Naive thymus-derived CD4-positive, alpha-beta T cell (primary cell): ENCODE data around the gene SVIL. TPM values are rescaled to one million over a fixed set of nuclear protein-coding genes. Genes with fewer than 3 reads are reported as not detected.

Source experiments
- ATAC-seq: fragments of 150-1000 bp; cut with Tn5 transposase; 2 replicates; pipeline ENCODE4 v1.10.0; 2021; ENCODE audit warnings: mild to moderate bottlenecking, moderate library complexity
- CTCF ChIA-PET: fragments of 350-600 bp; sonication (Branson Sonifier 250); formaldehyde crosslinking; loops from one replicate; lab custom pipeline; 2021; ENCODE audit warnings: antibody characterized with exemption; lab: Charles Lee
- POLR2A ChIA-PET: fragments of 350-600 bp; sonication (Branson Sonifier 250); formaldehyde crosslinking; loops from one replicate; lab custom pipeline; 2021; ENCODE audit warnings: antibody characterized with exemption, inconsistent platforms; lab: Charles Lee
- DNase-seq, 9 donors: peaks; one replicate each; pipeline versions ENCODE4 v3.0.0 to v3.0.0-alpha.2; 2020 to 2022; ENCODE audit warnings: mixed read lengths in 1 of 9
- H3K27ac ChIP-seq: one replicate; pipeline ENCODE4 v1.7.0; 2013; ENCODE audit warnings: mild to moderate bottlenecking, low read depth, low read length, moderate library complexity
- H3K27me3 ChIP-seq, 2 donors: one replicate each; pipeline ENCODE4 v1.7.0; 2013; ENCODE audit warnings: low read length in 2 of 2, mild to moderate bottlenecking in 2 of 2, moderate library complexity in 2 of 2; ENCODE audit not compliant: control insufficient read depth in 2 of 2, insufficient read depth in 2 of 2
- H3K36me3 ChIP-seq, 3 experiments: 1 replicate in 2 of 3; 2 replicates in 1 of 3; pipeline ENCODE4 v1.7.0; 2013; ENCODE audit warnings: low read length in 3 of 3, mild to moderate bottlenecking in 3 of 3, moderate library complexity in 1 of 3; ENCODE audit not compliant: insufficient read depth in 3 of 3, control insufficient read depth in 2 of 3
- H3K4me1 ChIP-seq, 2 donors: one replicate each; pipeline ENCODE4 v1.7.0; 2013; ENCODE audit warnings: low read length in 2 of 2, mild to moderate bottlenecking in 2 of 2, moderate library complexity in 1 of 2; ENCODE audit not compliant: control insufficient read depth in 2 of 2, insufficient read depth in 2 of 2
- H3K4me3 ChIP-seq: 2 replicates; pipeline ENCODE4 v1.7.0; 2013; ENCODE audit warnings: mild to moderate bottlenecking, low read length
- H3K9me3 ChIP-seq, 3 experiments: 1 replicate in 2 of 3; 2 replicates in 1 of 3; pipeline ENCODE4 v1.7.0; 2013; ENCODE audit warnings: low read length in 3 of 3; ENCODE audit not compliant: control insufficient read depth in 2 of 3
- H3K27ac Mint-ChIP-seq, 9 donors: one replicate each; pipeline ENCODE4 v1.8.0; 2020 to 2022; ENCODE audit warnings: mixed read lengths in 9 of 9, mild to moderate bottlenecking in 8 of 9, moderate library complexity in 5 of 9, inconsistent platforms in 2 of 9
- H3K27me3 Mint-ChIP-seq, 5 donors: one replicate each; pipeline ENCODE4 v1.8.0; 2021 to 2022; ENCODE audit warnings: mixed read lengths in 5 of 5, mild to moderate bottlenecking in 1 of 5
- H3K36me3 Mint-ChIP-seq, 5 donors: one replicate each; pipeline ENCODE4 v1.8.0; 2020 to 2022; ENCODE audit warnings: mixed read lengths in 5 of 5, mild to moderate bottlenecking in 3 of 5, inconsistent platforms in 1 of 5
- H3K4me1 Mint-ChIP-seq, 7 donors: one replicate each; pipeline ENCODE4 v1.8.0; 2020 to 2022; ENCODE audit warnings: mixed read lengths in 7 of 7, mild to moderate bottlenecking in 3 of 7, inconsistent platforms in 1 of 7
- H3K4me3 Mint-ChIP-seq, 10 donors: one replicate each; pipeline ENCODE4 v1.8.0; 2020 to 2022; ENCODE audit warnings: mild to moderate bottlenecking in 10 of 10, mixed read lengths in 10 of 10, moderate library complexity in 6 of 10, inconsistent platforms in 2 of 10
- H3K9me3 Mint-ChIP-seq, 11 donors: one replicate each; pipeline ENCODE4 v1.8.0; 2020 to 2022; ENCODE audit warnings: mixed read lengths in 11 of 11, mild to moderate bottlenecking in 4 of 11, inconsistent platforms in 1 of 11, moderate library complexity in 1 of 11
- intact Hi-C, 2 donors: fragments of 100-400 bp; cut with micrococcal nuclease; formaldehyde crosslinking; loops; one replicate each; pipeline ENCODE4 v1.15.1; 2023
- polyA plus RNA-seq, 2 donors: library from polyadenylated mRNA; unstranded; fragments of 300-500 nt; fragmentation: Illumina TruSeq; gene quantifications; one replicate each; pipeline ENCODE4 v1.2.3, GENCODE V29; 2021
- total RNA-seq, 6 experiments: library from RNA in 5 of 6; stranded (reverse) in 5 of 6; gene quantifications; 1 replicate in 5 of 6; 2 replicates in 1 of 6; pipeline ENCODE4 v1.2.3 and lab custom pipeline; 2021 to 2026

SVIL gene
- total and polyA plus RNA-seq, 7 experiments from 2014 or later, result 8.7 to 48.9 (median 20.3) TPM

DNA sequence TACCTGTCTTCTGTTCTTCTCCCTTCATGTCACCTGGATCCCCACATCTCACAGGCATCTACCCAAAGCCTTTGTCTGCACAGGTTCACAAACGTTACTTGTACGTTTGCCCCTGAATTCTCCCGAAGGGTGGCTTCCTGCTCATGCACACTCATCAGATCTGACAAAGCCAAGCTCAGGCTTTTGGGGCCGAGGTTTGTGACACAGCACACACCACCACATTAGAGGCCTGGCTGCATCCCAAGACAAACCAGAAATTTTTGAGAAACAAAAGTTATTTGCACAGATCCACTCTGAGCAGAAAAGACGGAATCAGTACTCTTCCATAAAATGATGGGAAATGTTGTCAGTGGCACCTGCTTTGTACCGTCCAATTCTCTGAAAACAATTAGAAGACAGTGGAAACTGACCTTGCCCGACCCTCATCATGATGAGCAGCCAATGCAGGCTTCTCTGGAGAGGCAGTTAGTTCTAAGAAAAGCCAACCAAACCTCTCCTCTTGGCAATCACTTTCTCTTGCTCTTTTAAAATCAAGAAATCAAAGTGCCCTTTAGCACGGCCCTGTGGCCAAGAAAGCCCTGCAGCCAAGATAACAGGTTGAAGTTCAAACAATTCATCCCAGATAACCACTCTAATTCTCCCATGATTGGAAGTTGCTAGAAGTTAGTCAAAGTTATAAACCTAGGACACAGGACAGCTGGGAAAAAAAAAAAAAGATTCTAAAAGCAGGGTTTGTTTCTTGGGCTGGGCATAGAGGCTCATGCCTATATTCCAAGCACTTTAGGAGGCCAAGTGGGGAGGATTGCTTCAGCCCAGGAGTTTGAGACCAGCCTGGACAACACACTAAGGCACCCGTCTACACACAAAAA is 13.6 kb upstream of the SVIL start:
- ATAC-seq (peak; percentile 60), DNase-seq (peak in 7 of 9 donors; percentile 19 to 45 (median 31))
- ChIA-PET POLR2A (interaction anchor here (0.6 to 1.4 kb wide), 7 partner anchors 10 to 87 kb away, joined by 3 to 5 read pairs (median 4); no protein-coding TSS in a partner anchor), CTCF (interaction anchor here (0.8 to 1.9 kb wide), 2 partner anchors 13 to 88 kb away, joined by 4 read pairs; partner anchors contain the start of gene SVIL)
- no peak overlapping the region for H3K27ac ChIP-seq
- peaks cover 0 to 19% (median 0%) of the 10 kb centered on the region in 5 donors for H3K27me3 Mint-ChIP-seq
- H3K27me3 ChIP-seq, result no peaks in the 10 kb centered on the region
- H3K9me3 ChIP-seq, result no peaks in the 10 kb centered on the region
- H3K9me3 Mint-ChIP-seq, result peaks cover 0 to 3% (median 0%) of the 10 kb centered on the region in 11 donors
- peaks cover 0 to 25% of the 10 kb centered on the region in 2 donors for H3K4me1 ChIP-seq
- peak overlapping the region; percentile 68 to 92 (median 76) for H3K27ac Mint-ChIP-seq
- peaks cover 1 to 35% (median 11%) of the 10 kb centered on the region in 5 donors for H3K36me3 Mint-ChIP-seq
- peak overlapping the region; percentile 21 to 93 (median 72) for H3K4me3 Mint-ChIP-seq
- intact Hi-C loops, result loop anchor here in 1 of 2 donors (1.0 kb wide), 3 partner anchors 11 to 88 kb away; no protein-coding TSS in a partner anchor
- no peaks in the 10 kb centered on the region for H3K36me3 ChIP-seq
- peaks cover 27 to 75% (median 65%) of the 10 kb centered on the region in 7 donors for H3K4me1 Mint-ChIP-seq
- H3K4me3 ChIP-seq, result no peak overlapping the region

DNA sequence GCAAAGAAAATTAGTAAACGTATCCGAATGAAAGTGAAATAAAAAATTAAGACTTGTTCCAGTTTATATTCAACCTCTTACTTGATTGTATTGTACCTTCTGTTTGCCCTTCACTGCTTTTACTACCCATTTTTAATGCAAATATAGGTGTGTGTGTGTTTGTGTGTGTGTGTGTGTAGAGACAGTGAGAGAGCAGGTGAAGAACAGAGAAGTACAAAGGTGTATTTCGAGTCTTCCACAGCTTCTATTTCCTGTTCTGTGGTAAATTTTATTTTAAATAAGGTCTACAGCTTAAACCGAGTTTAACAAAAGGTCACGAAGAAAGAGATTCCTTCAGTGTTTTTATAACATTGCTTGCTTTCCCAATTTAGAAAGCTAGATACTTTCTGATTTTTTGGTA is 12.7 kb upstream of the SVIL start:
- no peaks in the 10 kb centered on the region for H3K9me3 ChIP-seq
- Mint-ChIP-seq H3K27ac (peak overlapping the region in 7 of 9 donors; percentile 17 to 89 (median 68)), H3K36me3 (peaks cover 0 to 32% (median 11%) of the 10 kb centered on the region in 5 donors), H3K4me1 (peaks cover 27 to 76% (median 65%) of the 10 kb centered on the region in 7 donors), H3K27me3 (peaks cover 0 to 13% (median 0%) of the 10 kb centered on the region in 5 donors), H3K4me3 (peak overlapping the region in 9 of 10 donors; percentile 10 to 93 (median 63)), H3K9me3 (peaks cover 0 to 3% (median 0%) of the 10 kb centered on the region in 11 donors)
- POLR2A ChIA-PET, result interaction anchor here (0.7 to 1.4 kb wide), 10 partner anchors 11 to 831 kb away, joined by 3 to 5 read pairs (median 3); no protein-coding TSS in a partner anchor
- peak overlapping the region; percentile 28 for H3K27ac ChIP-seq
- DNase-seq, result peak in 4 of 9 donors; percentile 22 to 29 (median 24)
- H3K4me3 ChIP-seq, result no peak overlapping the region
- ATAC-seq, result peak; percentile 48
- H3K36me3 ChIP-seq, result no peaks in the 10 kb centered on the region
- H3K4me1 ChIP-seq, result peaks cover 0 to 25% of the 10 kb centered on the region in 2 donors
- no peaks in the 10 kb centered on the region for H3K27me3 ChIP-seq
- intact Hi-C loops, result no loop called here
- CTCF ChIA-PET, result interaction anchor here (0.8 to 1.9 kb wide), 2 partner anchors 13 to 89 kb away, joined by 4 read pairs; partner anchors contain the start of gene SVIL

DNA sequence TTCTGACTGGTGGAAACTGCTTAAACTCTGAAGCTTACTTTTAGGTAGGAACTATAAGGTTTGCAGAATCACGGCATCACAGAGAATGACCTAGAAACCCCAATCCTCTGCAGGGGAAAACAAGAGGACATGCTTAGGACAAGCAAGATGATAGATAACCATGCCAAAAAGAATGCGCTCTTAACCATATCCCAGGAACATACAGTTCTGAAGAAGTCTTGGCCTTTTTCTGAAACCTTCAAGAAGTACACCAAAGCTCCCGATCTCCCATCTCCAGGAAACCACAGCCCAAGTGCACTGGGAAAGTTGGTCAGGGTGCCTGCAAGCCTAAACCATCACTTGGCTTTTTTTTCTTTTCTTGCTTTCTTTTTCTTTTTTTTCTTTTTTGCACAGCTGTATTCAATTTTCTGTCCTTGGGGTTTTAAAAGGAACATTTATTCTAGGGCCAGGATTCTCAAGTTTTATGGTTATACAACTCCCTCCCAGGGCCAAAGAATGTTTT is 12.2 kb upstream of the SVIL start:
- Histone ChIP-seq H3K27me3 (no peaks in the 10 kb centered on the region), H3K27ac (peak overlapping the region; percentile 28), H3K4me3 (no peak overlapping the region), H3K36me3 (no peaks in the 10 kb centered on the region), H3K4me1 (peaks cover 0 to 25% of the 10 kb centered on the region in 2 donors), H3K9me3 (no peaks in the 10 kb centered on the region)
- H3K36me3 Mint-ChIP-seq, result peaks cover 0 to 29% (median 8%) of the 10 kb centered on the region in 5 donors
- DNase-seq, result no peak
- CTCF ChIA-PET, result interaction anchor here (1.9 kb wide), 1 partner anchor 89 kb away, joined by 4 read pairs; no protein-coding TSS in a partner anchor
- peaks cover 0 to 13% (median 0%) of the 10 kb centered on the region in 5 donors for H3K27me3 Mint-ChIP-seq
- ATAC-seq, result no peak
- POLR2A ChIA-PET, result interaction anchor here (0.7 to 1.4 kb wide), 8 partner anchors 11 to 832 kb away, joined by 3 to 5 read pairs (median 3); no protein-coding TSS in a partner anchor
- H3K27ac Mint-ChIP-seq, result peak overlapping the region in 6 of 9 donors; percentile 17 to 89 (median 68)
- intact Hi-C loops, result no loop called here
- H3K9me3 Mint-ChIP-seq, result peaks cover 0 to under 1% (median 0%) of the 10 kb centered on the region in 11 donors
- peaks cover 27 to 73% (median 65%) of the 10 kb centered on the region in 7 donors for H3K4me1 Mint-ChIP-seq
- peak overlapping the region in 9 of 10 donors; percentile 10 to 93 (median 63) for H3K4me3 Mint-ChIP-seq

GRCh38 chr10:29646238-29646902 is 11.6 kb upstream of the SVIL start:
- Histone ChIP-seq H3K4me1 (peaks cover 0 to 25% of the 10 kb centered on the region in 2 donors), H3K27me3 (no peaks in the 10 kb centered on the region), H3K9me3 (no peaks in the 10 kb centered on the region), H3K27ac (no peak overlapping the region), H3K36me3 (no peaks in the 10 kb centered on the region), H3K4me3 (no peak overlapping the region)
- POLR2A ChIA-PET, result interaction anchor here (1.1 kb wide), 3 partner anchors 20 to 36 kb away, joined by 3 read pairs; no protein-coding TSS in a partner anchor
- Mint-ChIP-seq H3K4me3 (peak overlapping the region in 8 of 10 donors; percentile 12 to 93 (median 57)), H3K27ac (peak overlapping the region in 4 of 9 donors; percentile 34 to 69 (median 56)), H3K4me1 (peaks cover 27 to 66% (median 60%) of the 10 kb centered on the region in 7 donors), H3K36me3 (peaks cover 0 to 24% (median 2%) of the 10 kb centered on the region in 5 donors), H3K9me3 (no peaks in the 10 kb centered on the region), H3K27me3 (peaks cover 0 to 11% (median 0%) of the 10 kb centered on the region in 5 donors)
- CTCF ChIA-PET, result interaction anchor here (1.9 kb wide), 1 partner anchor 90 kb away, joined by 4 read pairs; no protein-coding TSS in a partner anchor
- intact Hi-C loops, result no loop called here
- ATAC-seq, result peak; percentile 71
- no peak for DNase-seq

GRCh38 chr10:29643771-29644501 is 9.2 kb upstream of the SVIL start:
- no peak overlapping the region for H3K27ac ChIP-seq
- no peaks in the 10 kb centered on the region for H3K9me3 ChIP-seq
- no peak overlapping the region for H3K4me3 ChIP-seq
- no peak for ATAC-seq
- intact Hi-C loops, result loop anchor here in 1 of 2 donors (2.0 kb wide), 1 partner anchor 15 kb away; no protein-coding TSS in a partner anchor
- H3K27me3 Mint-ChIP-seq, result peaks cover 0 to 6% (median 0%) of the 10 kb centered on the region in 5 donors
- no peaks in the 10 kb centered on the region for H3K36me3 ChIP-seq
- H3K36me3 Mint-ChIP-seq, result peaks cover 0 to 28% (median 5%) of the 10 kb centered on the region in 5 donors
- peaks cover 0 to 24% of the 10 kb centered on the region in 2 donors for H3K4me1 ChIP-seq
- H3K27me3 ChIP-seq, result no peaks in the 10 kb centered on the region
- ChIA-PET CTCF (no interaction called here), POLR2A (no interaction called here)
- no peak overlapping the region for H3K27ac Mint-ChIP-seq
- no peak for DNase-seq
- no peaks in the 10 kb centered on the region for H3K9me3 Mint-ChIP-seq
- H3K4me3 Mint-ChIP-seq, result no peak overlapping the region
- peaks cover 25 to 52% (median 41%) of the 10 kb centered on the region in 7 donors for H3K4me1 Mint-ChIP-seq
